SH-SY5Y (cell line): Measurements from ENCODE around the gene CEMIP.

ENCODE experiments used
- GATA2 ChIP-seq: IDR thresholded peaks from 2 replicates; pipeline ENCODE4 v1.6.1; 2011; ENCODE audit warnings: mild to moderate bottlenecking, low read depth, low read length
- GATA3 ChIP-seq: IDR thresholded peaks from 2 replicates; pipeline ENCODE4 v1.6.1; 2011; ENCODE audit warnings: low read depth, mild to moderate bottlenecking, low read length, moderate library complexity

- TF ChIP-seq GATA3 (no peak), GATA2 (no peak)
Observed at GRCh38 chr15:80885016-80885579, 105.9 kb downstream of the CEMIP start.
